ENCODE results near the gene PRRX2.
"Not testable (repeated sequence)": the region's sequence is repeated elsewhere in the genome, so short reads cannot be mapped to it uniquely, and the experiment has no call there.

PRRX2 gene

DNA sequence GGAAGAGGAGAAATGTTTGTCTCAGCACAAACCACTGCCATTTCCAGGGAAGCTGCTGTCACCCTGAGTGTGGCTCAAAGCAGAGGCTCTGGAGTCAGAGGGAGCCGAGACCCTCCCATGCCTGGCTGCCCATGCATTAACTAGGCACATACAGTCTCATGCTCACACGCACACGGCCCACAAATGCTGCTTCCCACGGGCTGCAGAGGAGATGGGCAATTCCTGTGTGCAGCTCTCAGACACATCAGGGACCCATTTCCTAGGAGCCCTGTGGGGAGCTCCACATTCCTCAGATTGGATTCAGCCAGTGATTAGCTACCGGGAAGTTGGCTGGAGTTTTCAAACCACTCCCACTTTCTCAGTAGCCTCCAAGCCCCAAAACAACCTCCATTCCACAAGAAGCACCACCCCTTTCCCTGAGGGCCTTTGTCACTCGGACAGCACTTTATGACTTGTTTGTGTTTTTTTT lies 96.5 kb downstream of the PRRX2 start:
- Histone ChIP-seq H3K9me2 (ENCODE audit: low read depth, low read length) (no peaks in the 10 kb centered on the region), H3K9ac (ENCODE audit: low read length) (no peak overlapping the region), H4K20me1 (ENCODE audit: insufficient read depth, low read length) (no peaks in the 10 kb centered on the region), H3K9me3 (ENCODE audit: low read length) (no peaks in the 10 kb centered on the region), H3K4me3 (ENCODE audit: low read depth, low read length, poor library complexity, severe bottlenecking) (no peak overlapping the region), H3K27ac (ENCODE audit: low read depth, low read length, poor library complexity, severe bottlenecking) (no peak overlapping the region), H3K36me3 (ENCODE audit: insufficient read depth, low read length) (no peaks in the 10 kb centered on the region), H3K4me1 (ENCODE audit: insufficient read depth, low read length, severe bottlenecking) (no peaks in the 10 kb centered on the region), H3K27me3 (ENCODE audit: insufficient read depth, low read length) (no peaks in the 10 kb centered on the region), H2AFZ (ENCODE audit: low read length) (no peak overlapping the region), H3F3A (ENCODE audit: insufficient read depth, low read length) (no peaks in the 10 kb centered on the region), H3K4me2 (ENCODE audit: low read length) (no peak overlapping the region), H3K79me2 (ENCODE audit: insufficient read depth, low read length) (no peaks in the 10 kb centered on the region)
- TF ChIP-seq, protein P1, sequence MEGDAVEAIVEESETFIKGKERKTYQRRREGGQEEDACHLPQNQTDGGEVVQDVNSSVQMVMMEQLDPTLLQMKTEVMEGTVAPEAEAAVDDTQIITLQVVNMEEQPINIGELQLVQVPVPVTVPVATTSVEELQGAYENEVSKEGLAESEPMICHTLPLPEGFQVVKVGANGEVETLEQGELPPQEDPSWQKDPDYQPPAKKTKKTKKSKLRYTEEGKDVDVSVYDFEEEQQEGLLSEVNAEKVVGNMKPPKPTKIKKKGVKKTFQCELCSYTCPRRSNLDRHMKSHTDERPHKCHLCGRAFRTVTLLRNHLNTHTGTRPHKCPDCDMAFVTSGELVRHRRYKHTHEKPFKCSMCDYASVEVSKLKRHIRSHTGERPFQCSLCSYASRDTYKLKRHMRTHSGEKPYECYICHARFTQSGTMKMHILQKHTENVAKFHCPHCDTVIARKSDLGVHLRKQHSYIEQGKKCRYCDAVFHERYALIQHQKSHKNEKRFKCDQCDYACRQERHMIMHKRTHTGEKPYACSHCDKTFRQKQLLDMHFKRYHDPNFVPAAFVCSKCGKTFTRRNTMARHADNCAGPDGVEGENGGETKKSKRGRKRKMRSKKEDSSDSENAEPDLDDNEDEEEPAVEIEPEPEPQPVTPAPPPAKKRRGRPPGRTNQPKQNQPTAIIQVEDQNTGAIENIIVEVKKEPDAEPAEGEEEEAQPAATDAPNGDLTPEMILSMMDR (IDR thresholded peaks at IDR 0.05; ENCODE audit: low read length) = no peak
- no peak for TF ChIP-seq EZH2 (IDR thresholded peaks at IDR 0.05; ENCODE audit: borderline replicate concordance, low read length)

DNA sequence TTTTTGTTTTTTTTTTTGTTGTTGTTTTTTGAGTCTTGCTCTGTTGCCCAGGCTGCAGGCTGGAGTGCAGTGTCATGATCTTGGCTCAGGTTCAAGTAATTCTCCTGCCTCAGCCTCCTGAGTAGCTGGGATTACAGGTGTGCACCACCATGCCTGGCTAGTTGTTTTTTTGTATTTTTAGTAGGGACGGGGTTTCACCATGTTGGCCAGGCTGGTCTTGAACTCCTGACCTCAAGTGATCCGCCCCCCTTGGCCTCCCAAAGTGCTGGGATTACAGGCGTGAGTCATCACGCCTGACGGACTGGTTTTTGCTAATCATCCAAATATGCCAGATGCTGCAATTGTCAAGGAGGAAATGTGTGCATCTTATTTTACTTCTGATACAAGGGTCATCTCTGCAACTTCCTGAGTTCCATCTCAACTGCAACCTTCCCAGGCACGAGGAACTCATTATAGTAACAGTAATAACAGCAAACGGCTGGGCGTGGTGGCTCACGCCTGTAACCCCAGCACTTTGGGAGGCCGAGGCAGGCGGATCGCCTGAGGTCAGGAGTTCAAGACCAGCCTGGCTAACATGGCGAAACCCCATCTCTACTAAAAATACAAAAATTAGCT lies 97.0 kb downstream of the PRRX2 start:
- H3K4me2 ChIP-seq (ENCODE audit: low read length); H2AFZ ChIP-seq (ENCODE audit: low read length); H3K27ac ChIP-seq (ENCODE audit: low read depth, low read length, poor library complexity, severe bottlenecking): not testable (repeated sequence)

DNA sequence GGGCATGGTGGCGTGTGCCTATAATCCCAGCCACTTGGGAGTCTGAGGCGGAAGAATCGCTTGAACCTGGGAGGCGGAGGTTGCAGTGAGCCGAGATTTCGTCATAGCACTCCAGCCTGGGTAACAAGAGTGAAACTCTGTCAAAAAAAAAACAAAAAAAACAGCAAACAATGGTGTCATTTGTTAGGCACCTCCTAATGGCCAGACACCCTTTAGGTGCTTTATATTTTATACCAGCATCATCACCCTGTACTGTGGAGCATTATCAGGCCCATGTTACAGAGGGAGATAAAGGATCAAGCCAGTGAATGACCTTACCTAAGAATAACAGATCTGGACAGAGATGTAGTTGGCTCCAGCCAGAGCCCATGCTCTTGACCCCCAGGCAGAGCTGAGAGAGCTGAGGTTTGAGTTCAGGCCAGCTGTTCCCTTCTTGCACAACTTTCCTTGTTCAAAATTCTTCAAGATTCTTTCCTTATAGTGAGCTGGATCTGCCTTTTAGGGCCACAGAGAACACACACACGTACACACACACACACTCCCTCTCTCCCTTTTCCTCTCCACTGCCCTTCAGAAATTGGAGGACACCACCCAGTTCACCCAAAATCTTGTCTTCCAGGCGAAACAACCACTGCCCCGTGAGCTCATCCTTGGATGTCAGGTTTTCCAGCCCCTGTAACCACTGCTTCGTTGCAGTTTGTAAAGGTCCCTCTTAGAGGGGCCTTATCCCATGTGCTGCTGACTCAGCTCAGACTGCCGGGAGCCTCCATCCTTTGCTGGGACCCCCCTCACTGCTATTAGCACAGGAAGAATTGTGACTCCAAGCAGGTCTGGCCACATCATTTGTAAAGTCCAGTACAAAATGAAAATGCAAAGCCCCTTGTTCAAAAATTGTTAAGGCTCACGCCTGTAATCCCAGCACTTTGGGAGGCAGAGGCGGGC lies 97.8 kb downstream of the PRRX2 start:
- Histone ChIP-seq H3K27ac (ENCODE audit: low read depth, low read length, poor library complexity, severe bottlenecking) (no peak overlapping the region), H3K79me2 (ENCODE audit: insufficient read depth, low read length) (no peaks in the 10 kb centered on the region), H3K4me2 (ENCODE audit: low read length) (no peak overlapping the region), H3K36me3 (ENCODE audit: insufficient read depth, low read length) (no peaks in the 10 kb centered on the region), H3K4me1 (ENCODE audit: insufficient read depth, low read length, severe bottlenecking) (no peaks in the 10 kb centered on the region), H3K9me2 (ENCODE audit: low read depth, low read length) (no peaks in the 10 kb centered on the region), H2AFZ (ENCODE audit: low read length) (no peak overlapping the region), H3K9ac (ENCODE audit: low read length) (no peak overlapping the region), H3K9me3 (ENCODE audit: low read length) (no peaks in the 10 kb centered on the region), H3F3A (ENCODE audit: insufficient read depth, low read length) (no peaks in the 10 kb centered on the region), H3K27me3 (ENCODE audit: insufficient read depth, low read length) (no peaks in the 10 kb centered on the region), H4K20me1 (ENCODE audit: insufficient read depth, low read length) (no peaks in the 10 kb centered on the region), H3K4me3 (ENCODE audit: low read depth, low read length, poor library complexity, severe bottlenecking) (no peak overlapping the region)
- TF ChIP-seq, protein P1 (IDR thresholded peaks at IDR 0.05; ENCODE audit: low read length) = no peak
- no peak for TF ChIP-seq EZH2 (IDR thresholded peaks at IDR 0.05; ENCODE audit: borderline replicate concordance, low read length)

More for the DNA sequence above, 97.0 kb downstream of the PRRX2 start:
- not testable (repeated sequence) for H3K79me2 ChIP-seq (ENCODE audit: insufficient read depth, low read length); H3F3A ChIP-seq (ENCODE audit: insufficient read depth, low read length); H3K4me1 ChIP-seq (ENCODE audit: insufficient read depth, low read length, severe bottlenecking); H3K9me2 ChIP-seq (ENCODE audit: low read depth, low read length); H3K9me3 ChIP-seq (ENCODE audit: low read length); H3K27me3 ChIP-seq (ENCODE audit: insufficient read depth, low read length); H3K9ac ChIP-seq (ENCODE audit: low read length); H4K20me1 ChIP-seq (ENCODE audit: insufficient read depth, low read length); H3K36me3 ChIP-seq (ENCODE audit: insufficient read depth, low read length); H3K4me3 ChIP-seq (ENCODE audit: low read depth, low read length, poor library complexity, severe bottlenecking)

Data from OCI-LY1 (cell line).